Endothelial cell of umbilical vein (primary cell): ENCODE results near the gene LAMA4. TPM values are rescaled to one million over a fixed set of nuclear protein-coding genes. Genes with fewer than 3 reads are reported as not detected.

Experiments used
- BruUV-seq: library from RNA; stranded (reverse); fragments of 400-500 nt; replicated peaks from 2 replicates; lab custom pipeline; 2021; lab: Mats Ljungman, UMichigan
- CTCF ChIA-PET: fragments of 300-600, 350-600 bp; sonication (Branson Sonifier 250); formaldehyde crosslinking; loops from one replicate; lab custom pipeline; 2021; ENCODE audit warnings: antibody characterized with exemption, inconsistent platforms; lab: Charles Lee
- POLR2A ChIA-PET: fragments of 300-600, 350-600 bp; sonication (Branson Sonifier 250); formaldehyde crosslinking; loops from one replicate; lab custom pipeline; 2021; ENCODE audit warnings: antibody characterized with exemption, inconsistent platforms; lab: Charles Lee
- DNase-seq: peaks from one replicate; pipeline ENCODE4 v3.0.0-alpha.2; 2011; ENCODE audit warnings: low read depth, low spot score
- FAIRE-seq: peaks from 2 replicates; lab custom pipeline; 2011; peaks lifted over from hg19 to GRCh38; lab: Jason Lieb, UNC
- H2AFZ ChIP-seq: 2 replicates; pipeline ENCODE4 v1.6.0; 2012; ENCODE audit warnings: low read depth, low read length, control low read depth, inconsistent platforms
- H3K27ac ChIP-seq: 2 replicates; pipeline ENCODE4 v1.5.1; 2011; ENCODE audit warnings: low read depth, mild to moderate bottlenecking, control low read depth, low read length, moderate library complexity; ENCODE audit not compliant: insufficient read depth
- H3K27me3 ChIP-seq, 2 experiments: 2 replicates each; pipeline versions ENCODE4 v1.6.0 to v1.6.1; 2011; ENCODE audit warnings: low read length in 2 of 2, mixed read lengths in 1 of 2; ENCODE audit not compliant: control insufficient read depth in 2 of 2, insufficient read depth in 2 of 2
- H3K36me3 ChIP-seq, 2 experiments: 2 replicates in 1 of 2; 3 replicates in 1 of 2; pipeline ENCODE4 v1.5.1; 2011; ENCODE audit warnings: low read length in 2 of 2, mild to moderate bottlenecking in 1 of 2, moderate library complexity in 1 of 2; ENCODE audit not compliant: control insufficient read depth in 2 of 2, insufficient read depth in 2 of 2; ENCODE audit errors: extremely low read depth in 1 of 2
- H3K4me1 ChIP-seq: 3 replicates; pipeline ENCODE4 v1.5.1; 2011; ENCODE audit warnings: mild to moderate bottlenecking, low read length; ENCODE audit not compliant: control insufficient read depth, insufficient read depth; ENCODE audit errors: extremely low read depth
- H3K4me2 ChIP-seq: 2 replicates; pipeline ENCODE4 v1.6.1; 2011; ENCODE audit warnings: low read length, control low read depth, mixed read lengths; ENCODE audit not compliant: insufficient read depth
- H3K4me3 ChIP-seq, 3 experiments: fragments of 200-600 bp in 1 of 3; sonication (generic), shearing (Covaris generic) in 1 of 3; replicated peaks in 1 of 3; 2 replicates each; pipeline ENCODE4 v1.5.1; 2011 to 2016; ENCODE audit warnings: control low read depth in 3 of 3, low read length in 3 of 3, mild to moderate bottlenecking in 2 of 3, inconsistent platforms in 1 of 3, low read depth in 1 of 3, moderate library complexity in 1 of 3; ENCODE audit not compliant: insufficient read depth in 1 of 3
- H3K79me2 ChIP-seq: 2 replicates; pipeline ENCODE4 v1.6.0; 2012; ENCODE audit warnings: low read length, inconsistent platforms; ENCODE audit not compliant: control insufficient read depth, insufficient read depth
- H3K9ac ChIP-seq: replicated peaks from 2 replicates; pipeline ENCODE3; 2011; ENCODE audit warnings: low read length, control low read depth; ENCODE audit not compliant: insufficient read depth; ENCODE audit errors: extremely low read depth
- H3K9me1 ChIP-seq: replicated peaks from 3 replicates; pipeline ENCODE4 v1.6.0; 2011; ENCODE audit warnings: mild to moderate bottlenecking, low read length; ENCODE audit not compliant: control insufficient read depth, insufficient read depth; ENCODE audit errors: extremely low read depth
- H3K9me3 ChIP-seq: replicated peaks from 2 replicates; pipeline ENCODE4 v1.5.1; 2012; ENCODE audit warnings: low read length, inconsistent platforms; ENCODE audit not compliant: control insufficient read depth, insufficient read depth
- H4K20me1 ChIP-seq: replicated peaks from 2 replicates; pipeline ENCODE3; 2011; ENCODE audit warnings: mild to moderate bottlenecking, low read length; ENCODE audit not compliant: control insufficient read depth, insufficient read depth; ENCODE audit errors: extremely low read depth
- CTCF ChIP-seq, 2 donors: IDR thresholded peaks; 1 replicate in 1 of 2; 2 replicates in 1 of 2; pipeline ENCODE4 v1.5.1; 2011; ENCODE audit warnings: low read length in 2 of 2, mild to moderate bottlenecking in 2 of 2, moderate library complexity in 2 of 2, control low read depth in 1 of 2, inconsistent platforms in 1 of 2, low read depth in 1 of 2; ENCODE audit not compliant: insufficient read depth in 1 of 2; ENCODE audit errors: extremely low read depth in 1 of 2
- EZH2 ChIP-seq: IDR thresholded peaks from 2 replicates; pipeline ENCODE4 v1.6.1; 2012; ENCODE audit warnings: borderline replicate concordance, low read depth, mild to moderate bottlenecking, moderate library complexity, low read length, inconsistent platforms; ENCODE audit not compliant: severe bottlenecking
- FOS ChIP-seq: IDR thresholded peaks from 2 replicates; pipeline ENCODE4 v1.6.1; 2011; ENCODE audit warnings: mild to moderate bottlenecking, low read length, moderate library complexity, borderline replicate concordance; ENCODE audit not compliant: insufficient read depth
- GATA2 ChIP-seq: IDR thresholded peaks from 2 replicates; pipeline ENCODE4 v1.7.0; 2011; ENCODE audit warnings: low read depth, mild to moderate bottlenecking, moderate library complexity, mixed read lengths, low read length; ENCODE audit not compliant: insufficient read length, insufficient read depth
- JUN ChIP-seq: IDR thresholded peaks from 2 replicates; pipeline ENCODE4 v1.6.1; 2011; ENCODE audit warnings: borderline replicate concordance, low read depth; ENCODE audit not compliant: insufficient read length, insufficient read depth
- MYC ChIP-seq: IDR thresholded peaks from one replicate; pipeline ENCODE4 v1.6.1; 2011; ENCODE audit warnings: mild to moderate bottlenecking, low read depth, low read length
- POLR2A ChIP-seq: IDR thresholded peaks from 2 replicates; pipeline ENCODE4 v1.6.1; 2012; ENCODE audit warnings: low read depth, mild to moderate bottlenecking, control low read depth, low read length
- POLR2AphosphoS5 ChIP-seq: IDR thresholded peaks from 2 replicates; pipeline ENCODE4 v1.6.1; 2012; ENCODE audit warnings: low read depth, mild to moderate bottlenecking, control low read depth, low read length, moderate library complexity; ENCODE audit not compliant: insufficient read depth
- dilution Hi-C: fragments of 300-500 bp; cut with MboI; formaldehyde crosslinking; loops from one replicate; pipeline ENCODE4 v1.15.0; 2019; ENCODE audit warnings: low sequenced_read_pairs; ENCODE audit not compliant: extremely low pct_ligation_motif_present
- intact Hi-C: fragments of 100-400 bp; cut with micrococcal nuclease; formaldehyde crosslinking; loops from one replicate; pipeline ENCODE4 v1.10.0; 2022
- polyA plus RNA-seq, 4 experiments: library from polyadenylated mRNA; depleted of rRNA in 3 of 4; stranded (reverse) in 3 of 4; unstranded in 1 of 4; fragments of >200 nt; gene quantifications; 2 replicates each; pipeline versions ENCODE4 v1.2.1 to v1.2.3, GENCODE V29; 2011 to 2012; ENCODE audit warnings: missing spikeins in 1 of 4
- total RNA-seq: library from RNA; stranded (reverse); gene quantifications from 2 replicates; pipeline ENCODE4 v1.2.3, GENCODE V29; 2021
- TF ChIP-seq, protein P1 (sequence below): IDR thresholded peaks from 2 replicates; pipeline ENCODE4 v1.6.1; 2011; ENCODE audit not compliant: insufficient read depth, insufficient read length

Gene LAMA4
- total and polyA plus RNA-seq, 2 donors (not counting 3 experiments of a cell fraction or from before 2014, with no cell fraction given) = 384 to 629 TPM

DNA sequence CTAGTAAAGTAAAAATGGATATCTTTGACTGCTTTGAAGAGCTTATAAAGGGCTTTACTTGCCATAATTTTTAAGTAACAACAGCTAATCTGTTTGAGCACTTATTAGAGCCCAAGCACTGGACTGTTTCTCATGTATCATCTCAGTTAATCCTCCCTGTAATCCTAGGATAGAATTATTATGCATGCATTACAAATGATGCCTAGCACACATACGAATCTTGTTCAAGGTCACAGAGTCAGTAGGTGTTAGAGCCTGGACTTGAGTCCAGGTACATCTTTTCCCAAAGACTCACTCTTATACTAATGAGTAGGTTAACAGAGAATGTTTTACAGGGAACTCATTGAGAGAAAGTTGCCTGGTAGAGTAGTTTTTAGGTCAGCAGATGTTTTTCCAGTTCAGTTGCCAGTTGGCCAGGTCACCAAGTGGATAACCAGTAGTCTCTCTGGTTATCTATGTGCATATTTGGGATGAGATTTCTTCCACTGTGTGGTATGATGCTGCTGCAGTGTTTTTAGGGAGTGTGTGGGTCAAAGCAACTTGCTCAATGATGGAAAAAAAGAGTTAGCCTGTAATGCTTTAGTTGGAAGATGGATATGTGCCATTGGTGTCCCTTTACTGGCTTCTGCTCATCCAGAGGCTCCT lies 32.3 kb upstream of the LAMA4 start:
- Histone ChIP-seq H3K4me3 (no peak overlapping the region), H3K9ac (no peak overlapping the region), H4K20me1 (no peaks in the 10 kb centered on the region), H3K27ac (no peak overlapping the region), H3K9me3 (no peaks in the 10 kb centered on the region), H2AFZ (no peak overlapping the region), H3K27me3 (no peaks in the 10 kb centered on the region), H3K9me1 (no peaks in the 10 kb centered on the region), H3K79me2 (no peaks in the 10 kb centered on the region), H3K36me3 (no peaks in the 10 kb centered on the region), H3K4me1 (peaks cover 6% of the 10 kb centered on the region), H3K4me2 (no peak overlapping the region)
- TF ChIP-seq EZH2 = no peak
- no peak for TF ChIP-seq JUN
- no peak for TF ChIP-seq FOS
- no peak for TF ChIP-seq POLR2A
- TF ChIP-seq MYC = no peak
- TF ChIP-seq CTCF (IDR thresholded peaks at IDR 0.05; ENCODE audit: extremely low read depth in 1 of 2, insufficient read depth in 1 of 2, low read depth in 1 of 2, low read length in 2 of 2) = no peak
- no peak for TF ChIP-seq GATA2
- TF ChIP-seq POLR2AphosphoS5 = no peak
- TF ChIP-seq, protein P1, sequence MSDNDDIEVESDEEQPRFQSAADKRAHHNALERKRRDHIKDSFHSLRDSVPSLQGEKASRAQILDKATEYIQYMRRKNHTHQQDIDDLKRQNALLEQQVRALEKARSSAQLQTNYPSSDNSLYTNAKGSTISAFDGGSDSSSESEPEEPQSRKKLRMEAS = no peak
- FAIRE-seq (no peak), DNase-seq (no peak)
- no TSS peak for BruUV-seq
- ChIA-PET CTCF (interaction anchor here (1.4 to 5.3 kb wide), 4 partner anchors 11 to 106 kb away, joined by 4 to 32 read pairs (median 6); no protein-coding TSS in a partner anchor), POLR2A (no interaction called here)
- intact Hi-C loops (no loop called here), dilution Hi-C loops (no loop called here)
